Activated T-helper 2 cell treated with anti-CD3 and anti-CD28 coated beads, Interferon-gamma antibody, Interleukin-2, Interleukin-4, amounts not matched to agents 10 μg/mL and 5 μg/mL and 100 μg/mL, durations not matched to agents 14 hours and 24 hours and 36 hours (primary cell): ENCODE measurements around the gene UGCG. TPM values are rescaled to one million over a fixed set of nuclear protein-coding genes. Genes with fewer than 3 reads are reported as not detected.
"Not testable (repeated sequence)": the region's sequence is repeated elsewhere in the genome, so short reads cannot be mapped to it uniquely, and the experiment has no call there.

Experiments used
- DNase-seq: peaks from one replicate; pipeline ENCODE4 v3.0.0; 2021; ENCODE audit warnings: low spot score
- H3K27ac Mint-ChIP-seq: one replicate; pipeline ENCODE4 v1.8.0; 2021; ENCODE audit warnings: mixed read lengths
- H3K27me3 Mint-ChIP-seq: one replicate; pipeline ENCODE4 v1.8.0; 2021; ENCODE audit warnings: low read depth, mixed read lengths
- H3K36me3 Mint-ChIP-seq: one replicate; pipeline ENCODE4 v1.8.0; 2021; ENCODE audit warnings: low read depth, mixed read lengths
- H3K4me1 Mint-ChIP-seq: one replicate; pipeline ENCODE4 v1.8.0; 2021; ENCODE audit warnings: low read depth, mixed read lengths
- H3K4me3 Mint-ChIP-seq: one replicate; pipeline ENCODE4 v1.8.0; 2021; ENCODE audit warnings: low read depth, mild to moderate bottlenecking, moderate library complexity, mixed read lengths
- H3K9me3 Mint-ChIP-seq: one replicate; pipeline ENCODE4 v1.8.0; 2021; ENCODE audit warnings: mixed read lengths
- intact Hi-C: fragments of 100-400 bp; cut with micrococcal nuclease; formaldehyde crosslinking; loops from one replicate; pipeline ENCODE4 v1.15.1; 2023
- total RNA-seq: library from RNA; stranded (reverse); gene quantifications from 2 replicates; pipeline ENCODE4 v1.2.3, GENCODE V29; 2022

Gene UGCG
- total RNA-seq, 1 donor from 2014 or later, result 14.4 TPM

DNA sequence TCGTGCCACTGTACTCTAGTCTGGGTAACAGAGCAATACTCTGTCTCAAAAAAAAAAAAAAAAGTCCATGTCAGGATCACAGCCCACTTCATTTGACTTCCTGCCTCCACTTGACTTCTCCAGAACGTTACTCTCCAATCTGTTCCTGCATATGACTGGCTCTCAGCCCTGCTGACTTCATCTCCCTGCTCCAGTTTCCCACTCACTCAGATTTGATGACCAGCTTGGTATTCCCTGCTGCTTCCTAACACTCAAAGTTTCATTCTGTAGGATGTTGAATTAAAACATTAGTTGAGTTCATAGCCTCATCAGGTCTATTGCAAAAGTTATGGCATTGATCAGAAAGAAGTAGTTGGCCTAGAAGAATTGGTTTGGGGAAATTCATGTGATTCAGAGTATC lies 52.3 kb downstream of the UGCG start:
- Mint-ChIP-seq H3K27me3 (peaks cover 12% of the 10 kb centered on the region), H3K9me3 (no peaks in the 10 kb centered on the region), H3K4me3 (no peak overlapping the region), H3K4me1 (peaks cover 14% of the 10 kb centered on the region), H3K36me3 (no peaks in the 10 kb centered on the region), H3K27ac (no peak overlapping the region)
- no peak for DNase-seq
- intact Hi-C loops, result loop anchor here (5.0 kb wide), 1 partner anchor 52 kb away; the partner anchor contains the start of gene UGCG

DNA sequence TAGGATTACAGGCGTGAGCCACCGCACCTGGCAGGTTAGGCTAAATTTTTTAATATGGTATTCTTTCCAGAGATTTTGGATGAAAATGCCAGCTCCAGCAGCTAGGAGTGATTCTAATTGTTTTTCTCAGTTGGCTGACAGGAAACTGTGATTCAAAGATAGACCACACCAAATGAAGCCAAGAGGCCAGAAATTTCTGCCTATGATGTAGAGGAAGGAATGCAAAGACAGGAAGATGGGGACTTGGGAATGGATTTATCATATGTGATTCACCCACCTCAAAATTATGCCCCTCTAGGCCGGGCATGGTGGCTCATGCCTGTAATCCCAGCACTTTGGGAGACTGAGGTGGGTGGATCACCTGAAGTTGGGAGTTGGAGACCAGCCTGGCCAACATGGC lies 53.3 kb downstream of the UGCG start:
- Mint-ChIP-seq H3K9me3 (no peaks in the 10 kb centered on the region), H3K4me3 (no peak overlapping the region), H3K27me3 (peaks cover 13% of the 10 kb centered on the region), H3K4me1 (peaks cover 10% of the 10 kb centered on the region), H3K27ac (no peak overlapping the region), H3K36me3 (no peaks in the 10 kb centered on the region)
- intact Hi-C loops, result loop anchor here (5.0 kb wide), 1 partner anchor 53 kb away; the partner anchor contains the start of gene UGCG
- no peak for DNase-seq

DNA sequence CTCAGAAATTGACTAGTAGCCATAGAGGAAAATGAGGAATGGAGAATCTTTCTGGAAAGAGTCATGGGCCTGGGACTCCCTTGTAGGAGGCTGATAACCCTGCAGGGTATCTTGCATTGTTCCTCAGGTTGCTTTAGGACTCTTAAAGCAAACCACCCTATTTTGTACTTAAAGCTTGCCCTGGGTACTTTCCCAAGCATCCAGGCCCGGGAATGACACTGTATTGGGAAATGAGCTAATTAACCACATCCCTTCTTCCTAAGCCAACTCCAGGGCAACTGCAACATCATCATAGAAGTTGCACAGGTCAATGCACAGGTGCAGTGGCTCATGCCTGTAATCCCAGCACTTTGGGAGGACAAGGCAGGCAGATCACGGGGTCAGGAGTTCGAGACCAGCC lies 55.9 kb downstream of the UGCG start:
- Mint-ChIP-seq H3K27me3 (peaks cover 19% of the 10 kb centered on the region), H3K9me3 (no peaks in the 10 kb centered on the region), H3K27ac (no peak overlapping the region), H3K4me1 (peaks cover 2% of the 10 kb centered on the region), H3K4me3 (no peak overlapping the region), H3K36me3 (no peaks in the 10 kb centered on the region)
- no peak for DNase-seq
- intact Hi-C loops, result no loop called here

DNA sequence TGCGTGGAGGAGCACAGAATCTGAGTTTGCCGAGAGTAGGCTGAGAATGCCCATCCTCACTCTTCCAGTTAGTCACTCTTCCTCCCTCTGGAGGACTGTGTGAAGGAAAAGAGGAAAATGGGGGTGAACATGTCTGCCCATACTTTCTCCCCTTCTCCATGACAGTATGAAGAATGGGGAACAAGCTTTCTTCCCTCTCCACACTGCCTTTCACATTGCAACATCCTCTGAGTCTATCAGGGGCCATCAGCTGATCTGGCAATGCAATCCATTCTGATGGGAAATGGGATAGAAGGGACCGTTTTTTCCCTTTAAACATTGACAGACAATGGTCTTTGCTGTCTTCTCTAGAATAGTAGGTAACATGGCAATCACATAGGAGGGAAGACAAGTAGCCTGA lies 56.8 kb downstream of the UGCG start:
- Mint-ChIP-seq H3K36me3 (no peaks in the 10 kb centered on the region), H3K4me3 (no peak overlapping the region), H3K9me3 (no peaks in the 10 kb centered on the region), H3K27ac (no peak overlapping the region), H3K27me3 (peaks cover 20% of the 10 kb centered on the region), H3K4me1 (peaks cover 9% of the 10 kb centered on the region)
- DNase-seq, result no peak
- intact Hi-C loops, result no loop called here

DNA sequence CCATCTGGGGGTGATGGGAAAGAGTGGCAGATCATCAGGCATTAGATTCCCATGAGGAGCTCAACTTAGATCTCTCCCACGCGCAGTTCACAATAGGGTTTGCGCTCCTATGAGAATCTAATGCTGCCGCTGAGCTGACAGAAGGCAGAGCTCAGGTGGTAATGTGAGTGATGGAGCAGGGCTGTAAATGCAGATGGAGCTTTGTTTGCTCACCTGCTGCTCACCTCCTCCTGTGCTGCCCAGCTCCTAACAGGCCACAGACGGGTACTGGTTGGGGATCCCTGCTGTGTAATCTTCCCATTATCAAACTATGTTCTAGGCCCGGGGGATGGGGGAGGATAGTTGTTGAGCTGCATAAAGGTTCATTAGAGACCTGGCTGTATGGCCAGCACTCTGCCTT lies 58.4 kb downstream of the UGCG start:
- Mint-ChIP-seq H3K4me3 (no peak overlapping the region), H3K9me3 (no peaks in the 10 kb centered on the region), H3K27me3 (peaks cover 30% of the 10 kb centered on the region), H3K36me3 (no peaks in the 10 kb centered on the region), H3K4me1 (peaks cover 15% of the 10 kb centered on the region), H3K27ac (no peak overlapping the region)
- no peak for DNase-seq
- intact Hi-C loops, result no loop called here

DNA sequence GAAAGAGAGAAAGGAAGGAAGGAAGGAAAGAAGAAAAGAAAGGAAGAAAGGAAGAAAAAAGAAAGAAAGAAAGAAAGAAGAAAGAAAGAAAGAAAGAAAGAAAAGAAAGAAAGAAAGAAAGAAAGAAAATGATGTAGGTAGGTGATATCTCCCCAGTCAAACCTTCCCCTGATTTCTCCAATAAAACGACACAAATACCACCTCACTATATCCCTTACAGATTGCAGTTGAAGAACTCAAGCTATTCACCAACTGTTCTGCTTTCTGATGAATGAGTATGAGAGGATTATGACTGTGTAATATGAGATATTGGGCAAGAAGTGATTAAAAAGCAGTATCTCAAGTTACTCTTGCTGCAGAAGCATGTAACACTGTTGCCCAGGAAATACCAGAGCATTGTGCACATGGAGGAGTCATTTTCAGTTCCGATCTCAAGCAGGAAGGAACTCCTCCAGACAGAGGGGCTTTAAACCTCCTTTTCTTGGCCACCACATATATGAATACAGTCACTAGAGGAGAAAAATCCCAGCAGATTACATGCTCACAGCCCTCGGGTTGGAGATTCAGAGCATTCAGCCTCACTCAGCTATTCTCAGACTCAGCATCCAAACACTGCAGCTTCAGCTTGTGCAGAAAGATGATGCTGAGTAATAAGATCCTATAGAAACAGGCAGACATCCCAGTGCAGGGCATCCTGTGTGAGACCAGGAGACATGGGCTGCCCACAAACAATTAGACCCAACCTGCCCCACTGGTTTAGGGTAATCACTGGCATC lies 61.4 kb downstream of the UGCG start:
- DNase-seq, result peak; percentile 9

DNA sequence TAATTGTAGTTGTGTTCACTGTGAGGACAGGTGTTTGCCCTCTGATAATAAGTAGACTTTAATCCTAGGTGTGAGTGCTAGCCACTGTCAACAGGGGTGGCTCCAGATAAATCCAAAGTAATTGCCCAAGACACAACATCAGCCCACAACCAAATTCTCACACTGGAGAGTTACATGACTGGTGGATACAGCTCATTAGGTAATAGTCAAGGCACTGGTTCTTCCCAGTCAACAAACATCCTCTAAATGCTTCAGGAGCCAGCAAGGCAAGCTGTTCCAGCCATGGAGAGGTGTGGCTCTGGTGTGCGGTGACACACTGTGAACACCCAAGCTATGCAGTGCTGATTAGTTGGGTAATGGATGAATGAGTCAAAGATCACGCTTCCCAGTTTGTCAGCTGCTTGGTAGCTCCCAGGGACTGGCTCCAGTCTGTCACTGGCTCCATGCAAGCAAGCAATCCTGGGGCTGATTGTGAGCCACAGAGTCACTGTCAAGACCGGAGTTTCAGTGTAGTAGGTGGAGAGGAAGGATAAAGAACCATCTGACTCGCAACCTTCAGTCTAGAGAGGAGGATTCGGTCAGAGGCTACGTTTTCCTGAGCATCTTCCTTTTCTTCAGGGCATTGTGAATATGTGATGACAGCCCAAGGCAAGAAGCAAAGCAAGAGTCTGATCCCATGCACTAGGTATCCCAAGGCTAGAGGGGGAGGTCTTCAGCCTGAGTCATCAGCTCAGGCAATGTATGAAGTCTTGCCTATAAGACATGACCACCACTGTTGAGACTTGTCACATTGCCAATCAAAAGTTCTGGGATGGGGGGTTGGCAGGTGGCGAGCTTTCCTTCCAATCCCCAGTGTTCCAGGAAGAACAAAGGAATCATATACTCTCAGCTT lies 63.1 kb downstream of the UGCG start:
- Mint-ChIP-seq H3K27me3 (peaks cover 43% of the 10 kb centered on the region), H3K4me3 (no peak overlapping the region), H3K27ac (no peak overlapping the region), H3K4me1 (peaks cover 15% of the 10 kb centered on the region), H3K36me3 (no peaks in the 10 kb centered on the region), H3K9me3 (no peaks in the 10 kb centered on the region)
- no peak for DNase-seq
- intact Hi-C loops, result loop anchor here (2.0 kb wide), 1 partner anchor 33 kb away; no protein-coding TSS in a partner anchor

More for the DNA sequence above, 61.4 kb downstream of the UGCG start:
- Mint-ChIP-seq H3K27me3 (peaks cover 44% of the 10 kb centered on the region), H3K4me1 (peaks cover 15% of the 10 kb centered on the region), H3K9me3 (no peaks in the 10 kb centered on the region), H3K4me3 (peak overlapping the region; percentile 20), H3K27ac (no peak overlapping the region), H3K36me3 (no peaks in the 10 kb centered on the region)
- intact Hi-C loops, result loop anchor here (2.0 kb wide), 1 partner anchor 35 kb away; no protein-coding TSS in a partner anchor

DNA sequence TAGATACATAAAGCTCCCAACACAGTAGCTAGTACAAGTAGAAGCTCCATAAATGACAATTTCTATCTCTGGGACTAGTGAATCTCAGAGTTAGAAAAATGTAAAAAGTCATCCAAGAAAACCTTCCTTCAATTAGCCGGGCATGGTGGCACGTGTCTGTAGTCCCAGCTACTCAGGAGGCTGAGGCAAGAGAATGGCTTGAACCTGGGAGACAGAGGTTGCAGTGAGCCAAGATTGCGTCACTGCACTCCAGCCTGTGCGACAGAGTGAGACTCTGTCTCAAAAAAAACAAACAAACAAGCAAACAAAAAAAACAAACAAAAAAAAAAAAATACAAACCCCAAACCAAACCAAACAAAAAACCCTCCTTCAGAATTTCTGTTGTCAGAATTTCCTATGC lies 63.9 kb downstream of the UGCG start:
- H3K4me3 Mint-ChIP-seq, H3K36me3 Mint-ChIP-seq, intact Hi-C loops, DNase-seq, H3K27ac Mint-ChIP-seq, H3K9me3 Mint-ChIP-seq: not testable (repeated sequence)
- Mint-ChIP-seq H3K27me3 (peaks cover 39% of the 10 kb centered on the region), H3K4me1 (peaks cover 17% of the 10 kb centered on the region)

DNA sequence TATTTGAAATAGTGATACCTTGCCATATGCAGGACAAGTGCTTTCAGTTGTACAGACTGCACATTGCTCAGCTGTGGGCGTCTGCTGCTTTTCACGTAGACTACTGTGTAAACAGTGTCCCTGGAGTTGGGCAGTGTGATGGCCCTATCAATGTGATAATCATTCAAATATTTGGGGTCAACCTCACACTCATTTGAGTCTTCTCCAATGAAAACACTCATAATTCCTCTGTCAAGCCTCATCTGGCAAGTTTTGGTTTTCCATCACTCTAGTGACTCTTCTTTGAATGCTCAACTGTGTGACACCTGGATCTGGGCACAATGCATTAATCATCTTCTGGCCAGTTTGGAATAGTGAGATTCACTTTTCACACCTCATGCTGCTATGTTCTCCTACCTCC lies 64.4 kb downstream of the UGCG start:
- peaks cover 19% of the 10 kb centered on the region for H3K4me1 Mint-ChIP-seq
- H3K9me3 Mint-ChIP-seq, result no peaks in the 10 kb centered on the region
- no peaks in the 10 kb centered on the region for H3K36me3 Mint-ChIP-seq
- H3K27me3 Mint-ChIP-seq, result peaks cover 39% of the 10 kb centered on the region
- H3K27ac Mint-ChIP-seq, result no peak overlapping the region
- no peak overlapping the region for H3K4me3 Mint-ChIP-seq
- intact Hi-C loops, result no loop called here
- no peak for DNase-seq

DNA sequence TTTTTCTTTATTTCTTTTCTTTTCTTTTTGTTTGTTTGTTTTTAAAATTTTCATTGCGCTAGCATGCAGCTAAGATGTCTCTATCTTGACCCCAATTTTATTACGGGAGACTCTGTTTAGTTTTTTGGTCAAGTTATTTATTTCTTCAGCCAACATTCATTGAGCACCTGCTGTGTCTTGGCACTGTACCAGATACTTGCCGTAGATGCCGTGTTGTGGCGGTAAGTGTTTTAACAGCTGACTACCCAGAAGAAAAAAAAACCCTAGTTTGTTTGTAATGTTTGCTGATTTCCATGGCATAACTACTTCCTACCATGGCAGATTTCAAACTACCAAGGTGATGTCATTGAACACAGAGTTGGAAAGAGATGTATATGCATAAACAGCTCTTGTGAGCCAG lies 65.0 kb downstream of the UGCG start:
- H3K4me1 Mint-ChIP-seq, result peaks cover 19% of the 10 kb centered on the region
- H3K9me3 Mint-ChIP-seq, result no peaks in the 10 kb centered on the region
- no peaks in the 10 kb centered on the region for H3K36me3 Mint-ChIP-seq
- DNase-seq, result no peak
- H3K27me3 Mint-ChIP-seq, result peaks cover 37% of the 10 kb centered on the region
- no peak overlapping the region for H3K4me3 Mint-ChIP-seq
- intact Hi-C loops, result no loop called here
- H3K27ac Mint-ChIP-seq, result no peak overlapping the region

DNA sequence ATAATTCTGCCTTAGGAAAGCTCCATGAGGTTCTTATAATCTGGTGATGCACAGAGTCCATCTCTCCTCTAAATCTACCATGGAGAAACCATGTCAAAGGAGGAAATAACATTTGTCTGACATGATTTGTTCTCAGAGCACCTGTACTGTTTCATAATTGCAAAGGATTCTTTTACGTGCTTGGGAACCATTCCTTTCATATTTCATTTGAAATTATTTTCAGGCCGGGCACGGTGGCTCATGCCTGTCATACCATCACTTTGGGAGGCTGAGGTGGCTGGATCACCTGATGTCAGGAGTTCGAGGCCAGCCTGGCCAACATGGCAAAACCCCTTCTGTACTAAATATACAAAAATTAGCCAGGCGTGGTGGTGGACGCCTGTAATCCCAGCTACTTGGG lies 65.4 kb downstream of the UGCG start:
- Mint-ChIP-seq H3K4me3 (no peak overlapping the region), H3K4me1 (peaks cover 19% of the 10 kb centered on the region), H3K27ac (no peak overlapping the region), H3K27me3 (peaks cover 37% of the 10 kb centered on the region), H3K9me3 (no peaks in the 10 kb centered on the region), H3K36me3 (no peaks in the 10 kb centered on the region)
- DNase-seq, result no peak
- intact Hi-C loops, result no loop called here

DNA sequence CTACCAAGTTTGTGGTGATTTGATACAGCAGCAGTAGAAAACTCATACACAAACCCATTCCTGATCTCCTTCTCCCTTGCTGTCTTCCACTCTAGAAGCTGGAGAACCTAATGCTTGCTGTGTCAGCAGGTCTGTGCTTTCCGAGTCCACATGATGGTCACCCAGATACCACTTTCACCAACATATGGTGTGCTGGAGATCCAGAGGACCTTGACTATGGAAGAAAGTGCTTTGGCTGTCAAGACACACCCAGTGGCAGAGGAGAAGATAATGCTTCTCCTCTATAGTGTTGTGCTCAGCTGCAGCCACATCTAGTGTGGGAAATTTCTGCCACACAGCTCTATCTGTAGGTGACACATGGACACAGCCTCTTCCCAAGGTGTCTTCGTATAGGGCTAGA lies 67.4 kb downstream of the UGCG start:
- H3K36me3 Mint-ChIP-seq, result no peaks in the 10 kb centered on the region
- H3K27ac Mint-ChIP-seq, result no peak overlapping the region
- H3K27me3 Mint-ChIP-seq, result peaks cover 30% of the 10 kb centered on the region
- intact Hi-C loops, result no loop called here
- no peaks in the 10 kb centered on the region for H3K9me3 Mint-ChIP-seq
- H3K4me3 Mint-ChIP-seq, result no peak overlapping the region
- DNase-seq, result no peak
- H3K4me1 Mint-ChIP-seq, result peaks cover 8% of the 10 kb centered on the region

DNA sequence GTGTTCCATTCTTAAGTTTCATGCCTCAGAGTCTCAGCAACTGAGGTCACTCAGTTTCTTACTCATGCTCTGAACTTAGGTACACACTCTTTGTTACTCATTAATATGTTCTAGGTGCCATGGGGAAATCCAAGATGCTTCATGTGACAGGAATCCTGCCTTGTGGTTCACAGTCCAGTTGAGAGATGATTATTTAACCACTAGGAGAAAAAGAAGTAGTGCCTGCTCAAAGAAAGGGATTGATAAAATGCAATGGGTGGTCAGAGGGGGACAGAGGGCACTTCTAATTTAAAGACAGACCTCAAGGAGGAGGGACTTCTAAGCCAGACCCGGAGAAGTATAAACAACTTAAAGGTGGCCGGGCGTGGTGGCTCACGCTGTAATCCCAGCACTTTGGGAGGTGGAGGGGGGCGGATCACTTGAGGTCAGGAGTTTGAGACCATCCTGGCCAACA lies 69.0 kb downstream of the UGCG start:
- Mint-ChIP-seq H3K27me3 (peaks cover 19% of the 10 kb centered on the region), H3K9me3 (no peaks in the 10 kb centered on the region), H3K4me1 (peaks cover 4% of the 10 kb centered on the region), H3K4me3 (no peak overlapping the region), H3K36me3 (no peaks in the 10 kb centered on the region), H3K27ac (no peak overlapping the region)
- intact Hi-C loops, result loop anchor here (1.0 kb wide), 1 partner anchor 49 kb away; no protein-coding TSS in a partner anchor
- no peak for DNase-seq
